ENCODE data around the gene IRF1. TPM values are rescaled to one million over a fixed set of nuclear protein-coding genes. Genes with fewer than 3 reads are reported as not detected.

IRF1 gene
- total and polyA plus RNA-seq, 2 of the 4 experiments (the other 2 are of a cell fraction), result 11.1 to 18.9 TPM

DNA sequence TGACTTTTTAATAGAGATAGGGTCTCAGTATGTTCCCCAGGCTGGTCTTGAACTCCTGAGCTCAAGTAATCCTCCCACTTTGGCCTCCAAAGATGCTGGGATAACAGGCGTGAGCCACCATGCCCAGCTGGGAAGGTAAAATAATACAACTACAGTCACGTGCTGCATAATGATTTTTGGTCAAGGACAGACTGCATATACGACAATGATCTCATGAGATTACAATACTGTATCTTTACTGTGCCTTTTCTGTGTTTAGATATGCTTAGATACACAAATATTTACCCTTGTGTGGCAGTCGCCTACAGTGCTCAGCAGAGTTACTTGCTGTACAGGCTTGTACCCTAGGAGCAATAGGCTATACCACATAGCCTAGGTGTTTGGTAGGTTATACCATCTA, 14.2 kb upstream of the IRF1 start:
- peaks cover 0 to 3% of the 10 kb centered on the region in 2 experiments; a peak in 1 of 4 replicates for H3K79me1 ChIP-seq (ENCODE audit: low read depth in 1 of 2, low read length in 2 of 2)
- no TSS peak for BruUV-seq (replicated peaks)
- no peak for DNase-seq
- no peak overlapping the region for H3K56ac ChIP-seq (ENCODE audit: extremely low read depth, insufficient read depth, low read length)
- H2BK20ac ChIP-seq (ENCODE audit: low read depth, low read length), result peak overlapping the region; percentile 82
- H3K14ac ChIP-seq (replicated peaks; ENCODE audit: low read depth, low read length), result peak overlapping the region; percentile 50
- H3K9ac ChIP-seq (ENCODE audit: low read depth, low read length), result no peak overlapping the region
- no peak overlapping the region; the same call in 1 of the 2 replicates for H3K27ac ChIP-seq (ENCODE audit: insufficient read depth, low read length)
- H3K18ac ChIP-seq (ENCODE audit: low read depth, low read length), result peak overlapping the region; percentile 75
- peaks cover 32% of the 10 kb centered on the region for H3K9me1 ChIP-seq (ENCODE audit: insufficient read depth, low read length)
- H4K20me1 ChIP-seq (ENCODE audit: insufficient read depth, low read length), result no peaks in the 10 kb centered on the region
- H3K23ac ChIP-seq (ENCODE audit: low read depth, low read length), result peak overlapping the region; percentile 29; the same call in 1 of the 2 replicates
- H2AFZ ChIP-seq (replicated peaks; ENCODE audit: low read length, poor library complexity), result no peak overlapping the region
- no peak for ATAC-seq (ENCODE audit: low read depth)
- CTCF ChIA-PET, result interaction anchor here (0.7 to 2.0 kb wide), 2 partner anchors 79 kb away, joined by 3 to 11 read pairs; no protein-coding TSS in a partner anchor
- no peak overlapping the region for H3K4me3 ChIP-seq (ENCODE audit: insufficient read depth, low read depth, low read length)
- TF ChIP-seq BHLHE40 (IDR thresholded peaks at IDR 0.05; ENCODE audit: low read depth, low read length) (no peak), MXI1 (IDR thresholded peaks at IDR 0.05; ENCODE audit: borderline replicate concordance, low read depth, low read length) (no peak), MAFK (IDR thresholded peaks at IDR 0.05; ENCODE audit: low read depth, low read length) (no peak)
- H3K36me3 ChIP-seq (ENCODE audit: control insufficient read depth, insufficient read depth, low read length), result no peaks in the 10 kb centered on the region
- in situ Hi-C loops (cut with MboI; ENCODE audit: low sequenced_read_pairs), result loop anchor here (5.0 kb wide), 1 partner anchor 117 kb away; no protein-coding TSS in a partner anchor
- H2AK5ac ChIP-seq (ENCODE audit: low read depth, low read length), result peak overlapping the region; percentile 66; the same call in 1 of the 2 replicates
- H2BK120ac ChIP-seq (ENCODE audit: low read depth, low read length), result peak overlapping the region; percentile 96
- POLR2A ChIA-PET (ENCODE audit: unreplicated experiment), result no interaction called here
- H3K27me3 ChIP-seq (ENCODE audit: control insufficient read depth, insufficient read depth, low read length), result no peaks in the 10 kb centered on the region
- H4K8ac ChIP-seq (ENCODE audit: low read depth in 2 of 2, low read length in 2 of 2), result peak overlapping the region in 1 of 2 experiments; percentile 20; a peak in 2 of 4 replicates
- peaks cover 25% of the 10 kb centered on the region for H3K4me1 ChIP-seq (ENCODE audit: control insufficient read depth, insufficient read depth, low read length)
- peak overlapping the region; percentile 67 for H3K4ac ChIP-seq (ENCODE audit: low read depth, low read length)
- no peak overlapping the region; the same call in none of the 2 replicates for H4K5ac ChIP-seq (ENCODE audit: low read depth, low read length)
- no peak overlapping the region for H2AK9ac ChIP-seq (replicated peaks; ENCODE audit: low read depth, low read length, poor library complexity)
- H3K4me2 ChIP-seq (ENCODE audit: low read depth, low read length), result no peak overlapping the region
- H3K9me3 ChIP-seq (ENCODE audit: control insufficient read depth, insufficient read depth, low read length), result no peaks in the 10 kb centered on the region
- H2BK5ac ChIP-seq (ENCODE audit: low read depth, low read length, poor library complexity, severe bottlenecking), result peak overlapping the region; percentile 95
- no CpG with 5 or more reads among the region's 4 CpGs for WGBS, 2 experiments (ENCODE audit: extremely low coverage in 2 of 2, insufficient read length in 1 of 2)
- H4K91ac ChIP-seq (ENCODE audit: insufficient read depth, low read depth, low read length), result peak overlapping the region; percentile 55
- dilution Hi-C loops (cut with HindIII; ENCODE audit: low sequenced_read_pairs, unreplicated experiment), result no loop called here
- peak overlapping the region; percentile 72; the same call in 2 of the 3 replicates for H2BK15ac ChIP-seq (ENCODE audit: low read depth, low read length)
- intact Hi-C loops (cut with micrococcal nuclease), result loop anchor here (5.0 kb wide), 4 partner anchors 53 to 363 kb away; partner anchors contain the start of genes GDF9, RAD50, SLC22A4 and UQCRQ
